ENCODE results near the gene ZNF804B.

GRCh38 chr7:89377219-89377618, 617.7 kb downstream of the ZNF804B start:
- TF ChIP-seq CTCF (IDR thresholded peaks at IDR 0.05) (no peak), POLR2A (IDR thresholded peaks at IDR 0.05) (no peak)

Data from adrenal gland (tissue), 5 donors.